HUES48 (cell line): ENCODE data around the gene B3GALT5.

Experiments
- H3K27ac ChIP-seq: one replicate; pipeline ENCODE4 v1.7.0; 2013; ENCODE audit warnings: low read depth, low read length, inconsistent platforms
- H3K27me3 ChIP-seq: 2 replicates; pipeline ENCODE4 v1.6.1; 2013; ENCODE audit warnings: mild to moderate bottlenecking, low read length; ENCODE audit not compliant: control insufficient read depth, insufficient read depth
- H3K36me3 ChIP-seq: 2 replicates; pipeline ENCODE4 v1.6.1; 2013; ENCODE audit warnings: low read length; ENCODE audit not compliant: control insufficient read depth, insufficient read depth
- H3K4me1 ChIP-seq: 2 replicates; pipeline ENCODE4 v1.6.1; 2013; ENCODE audit warnings: mild to moderate bottlenecking, low read length; ENCODE audit not compliant: control insufficient read depth, insufficient read depth
- H3K4me3 ChIP-seq: 2 replicates; pipeline ENCODE4 v1.5.1; 2013; ENCODE audit warnings: mild to moderate bottlenecking, low read depth, low read length
- H3K9ac ChIP-seq: 2 replicates; pipeline ENCODE4 v1.6.1; 2013; ENCODE audit warnings: mild to moderate bottlenecking, low read depth, low read length, moderate library complexity
- H3K9me3 ChIP-seq: 2 replicates; pipeline ENCODE4 v1.6.1; 2013; ENCODE audit warnings: low read length; ENCODE audit not compliant: control insufficient read depth, insufficient read depth

B3GALT5 gene

DNA sequence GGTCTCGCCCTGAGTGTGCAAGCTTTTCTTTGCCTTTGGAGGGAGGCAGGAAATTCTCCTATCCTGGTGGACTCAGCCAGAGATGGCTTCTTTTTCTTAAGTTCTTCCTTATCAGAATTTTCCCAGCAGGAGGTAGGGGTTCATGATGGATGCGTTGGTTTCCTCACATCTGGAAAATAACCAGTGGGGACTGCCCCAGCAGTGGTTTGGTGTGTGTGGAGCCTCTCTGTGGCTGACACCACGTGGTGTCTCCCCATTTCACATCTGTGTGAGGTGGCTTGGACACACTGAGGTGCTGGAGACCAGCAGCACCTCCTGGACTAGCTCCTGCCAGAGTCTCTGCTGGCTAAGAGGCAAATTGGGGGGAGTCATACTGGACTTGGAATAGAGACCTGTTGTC is 32.6 kb downstream of the B3GALT5 start:
- no peak overlapping the region for H3K9ac ChIP-seq
- peaks cover 29% of the 10 kb centered on the region for H3K4me1 ChIP-seq
- H3K27me3 ChIP-seq: no peaks in the 10 kb centered on the region
- no peaks in the 10 kb centered on the region for H3K9me3 ChIP-seq
- 0 out of 2 replicates have a peak, but pooled peaks cover 18% of the 10 kb centered on the region for H3K36me3 ChIP-seq
- no peak overlapping the region for H3K4me3 ChIP-seq
- no peak overlapping the region for H3K27ac ChIP-seq

DNA sequence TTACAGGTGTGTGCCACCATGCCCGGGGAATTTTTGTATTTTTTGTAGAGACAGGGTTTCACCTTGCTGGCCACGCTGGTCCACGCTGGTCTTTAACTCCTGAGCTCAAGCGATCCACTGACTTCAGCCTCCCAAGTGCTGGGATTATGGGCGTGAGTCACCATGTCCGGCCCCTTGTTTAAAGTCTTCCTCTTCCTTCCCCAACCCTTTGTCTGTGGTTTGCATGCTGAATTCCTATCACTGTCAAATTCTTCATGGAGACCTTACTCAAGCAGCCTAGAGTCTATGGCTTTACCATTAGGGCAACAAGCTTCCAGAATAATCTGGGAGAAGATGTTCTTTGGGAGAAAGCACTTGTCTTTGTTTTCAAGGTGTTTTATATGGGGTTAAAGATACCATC is 34.7 kb downstream of the B3GALT5 start:
- Histone ChIP-seq H3K9me3 (no peaks in the 10 kb centered on the region), H3K4me3 (no peak overlapping the region), H3K27ac (peak overlapping the region; percentile 26), H3K9ac (no peak overlapping the region), H3K27me3 (no peaks in the 10 kb centered on the region), H3K36me3 (peaks cover 26% of the 10 kb centered on the region; the same call in 1 of the 2 replicates), H3K4me1 (peaks cover 13% of the 10 kb centered on the region)

DNA sequence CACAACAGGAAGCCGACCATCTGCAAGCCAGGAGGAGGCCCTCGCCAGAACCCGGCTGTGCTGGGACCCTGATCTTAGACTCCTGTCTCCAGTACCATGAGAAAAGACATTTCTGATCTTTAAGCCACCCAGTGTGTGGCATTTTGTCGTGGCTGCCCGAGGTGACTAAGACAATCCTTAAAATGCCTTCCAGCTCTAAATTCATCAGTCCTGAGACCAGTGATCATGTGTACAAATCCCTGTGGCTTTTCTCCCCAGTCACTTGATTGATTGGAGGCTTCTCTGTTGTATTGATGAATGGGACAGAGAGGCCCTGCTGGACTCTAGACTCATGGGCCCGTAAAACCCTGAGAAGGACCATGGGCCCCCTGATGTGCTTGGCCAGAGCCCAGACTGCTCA is 36.1 kb downstream of the B3GALT5 start:
- peaks cover 32% of the 10 kb centered on the region; the same call in 1 of the 2 replicates for H3K36me3 ChIP-seq
- no peaks in the 10 kb centered on the region for H3K9me3 ChIP-seq
- no peak overlapping the region for H3K9ac ChIP-seq
- peaks cover 6% of the 10 kb centered on the region for H3K4me1 ChIP-seq
- no peak overlapping the region for H3K4me3 ChIP-seq
- H3K27me3 ChIP-seq: no peaks in the 10 kb centered on the region
- H3K27ac ChIP-seq: no peak overlapping the region

DNA sequence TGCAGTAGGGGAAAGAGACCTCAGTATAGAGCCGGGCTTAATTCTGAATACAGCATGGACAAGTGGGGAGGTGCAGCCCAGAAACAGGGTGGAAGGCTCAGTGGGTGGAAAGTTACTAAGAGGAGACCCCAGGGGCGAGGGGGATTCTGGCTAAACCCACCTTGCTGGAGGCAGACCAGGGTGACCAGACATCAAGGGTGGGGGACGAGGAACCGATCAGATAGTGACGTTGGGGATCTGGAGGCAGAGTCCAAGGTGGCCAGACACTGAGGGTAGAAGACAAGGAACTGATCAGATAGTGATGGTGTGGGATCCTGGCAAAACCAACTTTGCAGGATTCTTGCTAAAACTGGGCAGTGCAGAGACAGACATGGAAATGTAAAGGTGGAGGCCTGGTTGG is 36.8 kb downstream of the B3GALT5 start:
- no peak overlapping the region for H3K9ac ChIP-seq
- H3K27me3 ChIP-seq: no peaks in the 10 kb centered on the region
- H3K4me3 ChIP-seq: no peak overlapping the region
- H3K27ac ChIP-seq: no peak overlapping the region
- H3K36me3 ChIP-seq: peaks cover 32% of the 10 kb centered on the region
- no peaks in the 10 kb centered on the region for H3K9me3 ChIP-seq
- peaks cover under 1% of the 10 kb centered on the region; the same call in 1 of the 2 replicates for H3K4me1 ChIP-seq

DNA sequence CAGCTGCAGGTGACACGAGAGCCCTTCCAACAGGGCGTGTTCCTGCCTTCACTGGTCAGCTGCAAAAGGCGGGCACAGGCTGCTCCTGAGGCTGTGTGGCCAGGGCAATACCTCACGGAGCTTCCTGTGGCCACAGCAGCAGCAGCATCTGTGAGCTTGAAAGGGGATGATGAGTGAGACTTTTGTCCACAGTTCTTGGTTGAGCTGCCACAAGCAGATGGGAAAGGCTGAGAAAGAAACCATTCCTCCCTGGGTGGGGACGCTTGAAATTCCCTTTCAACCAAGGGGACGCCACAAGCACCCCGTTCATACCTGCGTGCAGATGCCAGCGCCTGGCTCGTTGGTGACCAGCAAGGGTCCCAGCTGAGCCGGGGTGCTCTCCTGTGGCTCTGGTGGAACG is 37.6 kb downstream of the B3GALT5 start:
- H3K27me3 ChIP-seq: no peaks in the 10 kb centered on the region
- H3K4me1 ChIP-seq: no peaks in the 10 kb centered on the region; the same call in 1 of the 2 replicates
- no peak overlapping the region for H3K9ac ChIP-seq
- H3K27ac ChIP-seq: no peak overlapping the region
- no peak overlapping the region for H3K4me3 ChIP-seq
- H3K9me3 ChIP-seq: no peaks in the 10 kb centered on the region
- peaks cover 32% of the 10 kb centered on the region for H3K36me3 ChIP-seq

DNA sequence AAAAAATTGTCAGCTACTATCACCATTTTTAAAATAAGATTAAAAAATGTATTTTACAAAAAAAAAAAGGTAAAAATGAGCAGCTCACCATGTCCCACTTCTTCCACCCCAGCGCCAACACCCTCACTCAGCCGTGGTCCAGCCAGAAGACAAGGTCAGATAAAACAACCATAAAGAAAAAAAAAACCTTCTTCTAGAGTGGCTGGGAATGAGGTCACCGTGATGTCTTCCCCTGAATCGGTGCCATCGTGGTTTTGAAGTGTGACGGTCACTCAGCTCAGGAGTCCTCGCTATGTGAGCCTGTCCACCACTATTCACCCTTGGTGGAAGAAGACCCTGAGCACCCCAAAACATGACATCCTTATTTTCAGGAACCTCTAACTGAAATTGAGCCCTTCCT is 38.1 kb downstream of the B3GALT5 start:
- Histone ChIP-seq H3K4me3 (no peak overlapping the region), H3K4me1 (no peaks in the 10 kb centered on the region), H3K36me3 (peaks cover 32% of the 10 kb centered on the region), H3K27me3 (no peaks in the 10 kb centered on the region), H3K27ac (no peak overlapping the region), H3K9ac (no peak overlapping the region), H3K9me3 (no peaks in the 10 kb centered on the region)

DNA sequence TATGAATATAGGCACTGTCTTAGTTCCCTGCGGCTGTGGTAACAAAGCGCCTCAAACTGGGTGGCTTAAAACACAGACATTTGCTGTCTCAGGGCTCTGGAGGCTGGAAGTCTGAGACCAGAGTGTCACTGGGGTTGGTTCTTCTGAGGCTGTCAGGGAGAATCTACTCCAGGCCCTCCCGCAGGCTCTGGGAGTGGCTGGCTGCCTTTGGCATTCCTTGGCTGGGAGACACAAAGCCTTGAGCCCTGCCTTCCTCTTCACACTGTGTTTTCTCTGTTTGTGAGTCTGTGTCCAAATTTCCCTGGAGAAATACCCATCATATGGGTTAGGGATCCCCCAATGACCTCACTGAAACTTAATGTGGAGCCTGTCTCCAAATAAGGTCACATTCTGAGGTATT is 38.5 kb downstream of the B3GALT5 start:
- Histone ChIP-seq H3K36me3 (peaks cover 31% of the 10 kb centered on the region), H3K9me3 (no peaks in the 10 kb centered on the region), H3K4me1 (no peaks in the 10 kb centered on the region), H3K27ac (no peak overlapping the region), H3K4me3 (no peak overlapping the region), H3K27me3 (no peaks in the 10 kb centered on the region), H3K9ac (no peak overlapping the region)

DNA sequence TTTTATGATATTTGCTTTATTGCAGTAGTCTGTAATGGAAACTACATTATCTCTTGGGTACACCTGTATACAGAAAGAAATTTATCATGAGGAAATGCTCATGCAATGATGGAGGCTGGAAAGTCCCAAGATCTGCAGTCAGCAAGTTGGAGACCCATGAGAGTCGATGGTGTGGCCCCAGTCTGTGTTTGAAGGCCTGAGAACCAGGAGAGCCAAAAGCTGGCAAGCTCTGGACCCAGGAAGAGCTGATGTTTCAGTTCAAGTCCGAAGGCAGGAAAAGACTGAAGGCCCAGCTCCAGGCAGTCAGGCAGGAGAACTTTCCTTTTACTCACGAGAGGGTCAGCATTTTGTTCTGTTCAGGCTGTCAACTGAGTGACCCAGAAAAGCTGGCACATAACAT is 42.2 kb downstream of the B3GALT5 start:
- no peaks in the 10 kb centered on the region for H3K27me3 ChIP-seq
- no peaks in the 10 kb centered on the region for H3K9me3 ChIP-seq
- no peak overlapping the region for H3K4me3 ChIP-seq
- H3K27ac ChIP-seq: no peak overlapping the region
- no peak overlapping the region for H3K9ac ChIP-seq
- H3K36me3 ChIP-seq: peaks cover 25% of the 10 kb centered on the region
- H3K4me1 ChIP-seq: peaks cover 4% of the 10 kb centered on the region; the same call in 1 of the 2 replicates

DNA sequence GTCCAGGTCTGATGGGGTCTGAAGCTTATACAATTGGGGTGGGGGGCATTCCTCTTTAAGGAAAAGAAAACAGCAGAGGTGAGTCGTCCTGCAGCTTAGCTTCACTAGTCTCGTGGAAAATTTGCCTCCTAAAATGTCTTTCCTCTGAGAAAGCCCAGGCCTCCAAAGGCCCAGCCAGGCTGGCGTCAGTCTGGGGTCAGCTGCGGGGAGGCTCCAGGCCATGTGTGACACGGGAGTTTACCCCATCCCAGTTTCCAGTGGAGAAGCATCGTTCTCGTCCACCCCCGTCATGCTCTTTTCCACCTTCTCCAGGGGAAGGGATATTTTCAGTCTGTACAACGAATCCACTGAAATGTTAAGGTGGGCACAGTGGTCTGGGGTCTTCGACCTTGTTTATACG is 42.8 kb downstream of the B3GALT5 start:
- Histone ChIP-seq H3K4me3 (no peak overlapping the region), H3K27ac (no peak overlapping the region), H3K4me1 (peaks cover 4% of the 10 kb centered on the region; the same call in 1 of the 2 replicates), H3K36me3 (peaks cover 22% of the 10 kb centered on the region), H3K9ac (no peak overlapping the region), H3K9me3 (no peaks in the 10 kb centered on the region), H3K27me3 (no peaks in the 10 kb centered on the region)

DNA sequence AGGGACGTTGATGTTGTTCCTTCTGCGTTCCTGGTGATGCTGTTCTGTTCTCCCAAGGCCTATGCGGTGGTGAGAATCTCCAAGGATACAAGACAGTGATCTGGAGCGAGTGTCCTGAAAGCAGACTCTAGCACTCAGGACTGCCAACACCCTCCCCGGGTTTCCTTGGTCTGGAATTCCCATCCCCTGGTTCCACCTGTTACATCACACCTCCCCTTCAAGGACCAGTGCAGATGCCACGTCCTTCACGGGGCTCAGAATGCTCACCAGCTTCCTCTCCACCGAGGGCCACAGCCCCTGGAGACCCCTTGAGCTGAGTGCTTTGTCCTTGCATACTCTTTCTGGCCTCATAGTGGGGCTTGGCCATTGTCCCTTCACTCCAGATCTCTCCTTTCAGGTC is 43.5 kb downstream of the B3GALT5 start:
- Histone ChIP-seq H3K9ac (no peak overlapping the region), H3K4me3 (no peak overlapping the region), H3K9me3 (no peaks in the 10 kb centered on the region)

DNA sequence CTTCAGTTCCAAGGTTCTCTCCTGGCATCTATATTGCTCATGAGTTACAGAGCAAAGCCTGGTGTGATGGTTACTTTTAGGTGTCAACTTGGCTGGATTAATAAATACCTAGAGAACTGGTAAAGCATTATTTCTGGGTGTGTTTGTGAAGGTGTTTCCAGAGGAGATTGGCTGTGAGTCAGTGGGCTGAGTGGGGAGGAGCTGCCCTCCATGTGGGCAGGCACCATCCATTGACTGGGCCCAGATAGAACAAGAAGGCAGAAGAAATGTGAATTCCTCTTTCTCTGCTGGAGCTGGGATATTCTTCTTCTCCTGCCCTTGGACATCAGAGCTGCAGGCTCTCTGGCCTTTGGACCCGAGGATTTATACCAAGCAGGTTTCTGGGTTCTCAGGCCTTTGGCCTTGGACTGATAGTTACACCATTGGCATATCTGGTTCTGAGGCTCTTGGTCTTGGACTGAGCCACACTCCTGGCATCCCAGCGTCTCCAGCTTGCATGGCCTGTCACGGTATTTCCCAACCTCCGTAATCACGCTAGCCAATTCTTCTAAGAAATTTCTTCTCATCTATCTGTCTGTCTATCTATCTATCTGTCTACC is 44.5 kb downstream of the B3GALT5 start:
- no peak overlapping the region for H3K27ac ChIP-seq
- peaks cover 4% of the 10 kb centered on the region; the same call in 1 of the 2 replicates for H3K4me1 ChIP-seq
- H3K9me3 ChIP-seq: no peaks in the 10 kb centered on the region
- peaks cover 33% of the 10 kb centered on the region for H3K36me3 ChIP-seq
- H3K9ac ChIP-seq: no peak overlapping the region
- no peaks in the 10 kb centered on the region for H3K27me3 ChIP-seq
- no peak overlapping the region for H3K4me3 ChIP-seq

More for the DNA sequence above, 43.5 kb downstream of the B3GALT5 start:
- Histone ChIP-seq H3K36me3 (peaks cover 25% of the 10 kb centered on the region), H3K27me3 (no peaks in the 10 kb centered on the region), H3K27ac (no peak overlapping the region), H3K4me1 (peaks cover 4% of the 10 kb centered on the region; the same call in 1 of the 2 replicates)
